A673 (cell line): ENCODE measurements around the gene ARHGEF6. TPM values are rescaled to one million over a fixed set of nuclear protein-coding genes. Genes with fewer than 3 reads are reported as not detected.

ENCODE experiments used
- BruUV-seq: library from RNA; stranded (reverse); fragments of 400-500 nt; replicated peaks from 2 replicates; lab custom pipeline; 2021; lab: Mats Ljungman, UMichigan
- CTCF ChIA-PET: fragments of 300-600 bp; sonication (Branson Sonifier 250); formaldehyde crosslinking; loops from one replicate; lab custom pipeline; 2022; ENCODE audit warnings: antibody characterized with exemption; lab: Charles Lee
- POLR2A ChIA-PET: fragments of 300-600 bp; sonication (Branson Sonifier 250); formaldehyde crosslinking; loops from one replicate; lab custom pipeline; 2022; ENCODE audit warnings: antibody characterized with exemption; ENCODE audit not compliant: low non-redundant PET; lab: Charles Lee
- DNase-seq: peaks from one replicate; pipeline ENCODE4 v3.0.0-alpha.2; 2015; ENCODE audit warnings: low spot score
- H3K27ac ChIP-seq: fragments of 200-600 bp; sonication (generic); 2 replicates; pipeline ENCODE4 v1.5.1; 2016; ENCODE audit warnings: mixed run types, low read depth, mild to moderate bottlenecking, mixed read lengths, antibody characterized with exemption, low read length; ENCODE audit not compliant: poor library complexity, severe bottlenecking
- H3K27me3 ChIP-seq: fragments of 200-600 bp; sonication (generic); replicated peaks from 2 replicates; pipeline ENCODE4 v1.6.1; 2017; ENCODE audit warnings: mixed run types, low read depth, mild to moderate bottlenecking, mixed read lengths, antibody characterized with exemption, low read length; ENCODE audit not compliant: insufficient read depth, poor library complexity
- H3K36me3 ChIP-seq: fragments of 200-600 bp; sonication (generic); 2 replicates; pipeline ENCODE4 v1.6.1; 2016; ENCODE audit warnings: mixed run types, mild to moderate bottlenecking, mixed read lengths, antibody characterized with exemption, low read length; ENCODE audit not compliant: insufficient read depth, poor library complexity, severe bottlenecking
- H3K4me1 ChIP-seq: fragments of 200-600 bp; sonication (generic); 2 replicates; pipeline ENCODE4 v1.6.1; 2017; ENCODE audit warnings: mixed run types, mild to moderate bottlenecking, mixed read lengths, antibody characterized with exemption, low read length; ENCODE audit not compliant: insufficient read depth, poor library complexity, severe bottlenecking
- H3K4me3 ChIP-seq: fragments of 200-600 bp; sonication (generic); 2 replicates; pipeline ENCODE4 v1.5.1; 2016; ENCODE audit warnings: low read depth, mixed run types, mild to moderate bottlenecking, mixed read lengths, low read length; ENCODE audit not compliant: poor library complexity, severe bottlenecking
- H3K9me3 ChIP-seq: fragments of 200-600 bp; sonication (generic); 2 replicates; pipeline ENCODE4 v1.6.1; 2016; ENCODE audit warnings: mixed run types, low read depth, mild to moderate bottlenecking, mixed read lengths, antibody characterized with exemption, low read length; ENCODE audit not compliant: poor library complexity, severe bottlenecking
- EZH2 ChIP-seq: fragments of 200-600 bp; sonication (generic); IDR thresholded peaks from 2 replicates; pipeline ENCODE4 v1.6.1; 2017; ENCODE audit warnings: borderline replicate concordance, low read depth, mild to moderate bottlenecking, mixed read lengths, antibody characterized with exemption, low read length; ENCODE audit not compliant: poor library complexity, severe bottlenecking
- intact Hi-C: fragments of 100-400 bp; cut with micrococcal nuclease; formaldehyde crosslinking; loops from one replicate; pipeline ENCODE4 v1.10.0; 2022; ENCODE audit not compliant: unreplicated experiment
- total RNA-seq: library from RNA; stranded (reverse); gene quantifications from 2 replicates; pipeline ENCODE4 v1.2.3, GENCODE V29; 2021
- TF ChIP-seq, protein P1 (sequence below): fragments of 300-800, 200-600 bp; sonication (generic); conservative IDR thresholded peaks from 2 replicates; pipeline ENCODE4 v1.5.1; 2017; ENCODE audit warnings: low read depth, mild to moderate bottlenecking, antibody characterized with exemption, low read length, moderate library complexity, mixed read lengths

ARHGEF6 gene
- total RNA-seq, 1 experiment from 2014 or later: 11.4 TPM

DNA sequence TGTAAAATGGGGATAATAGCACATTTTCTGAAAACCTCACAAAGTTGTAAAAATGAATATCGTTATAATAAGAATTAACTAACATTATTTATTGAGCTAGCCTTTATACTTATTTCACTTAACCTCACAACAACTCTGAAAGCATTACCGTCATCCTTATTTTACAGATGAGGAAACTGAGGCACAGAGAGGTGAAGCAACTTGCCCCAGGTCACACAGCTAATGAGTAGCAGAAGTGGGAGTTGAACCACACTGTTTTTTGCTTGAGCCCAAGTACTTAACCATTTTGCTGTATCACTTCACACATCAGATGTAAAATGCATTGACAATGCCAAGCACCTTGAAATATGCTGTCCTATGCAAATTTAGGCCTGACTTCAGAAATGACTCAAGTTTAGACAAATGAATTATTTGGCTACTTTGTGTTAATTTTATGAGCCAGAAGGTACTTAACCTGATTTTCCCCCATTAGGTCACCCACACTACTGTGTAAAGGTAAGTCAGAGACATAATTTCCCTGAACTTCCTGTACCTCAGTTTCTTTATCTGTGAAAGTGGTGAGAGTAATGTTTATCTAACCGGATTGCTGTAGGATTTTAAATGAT lies 109.6 kb downstream of the ARHGEF6 start:
- H3K27me3 ChIP-seq: no peaks in the 10 kb centered on the region
- H3K36me3 ChIP-seq: no peaks in the 10 kb centered on the region
- no peak for DNase-seq
- TF ChIP-seq EZH2: no peak
- TF ChIP-seq, protein P1, sequence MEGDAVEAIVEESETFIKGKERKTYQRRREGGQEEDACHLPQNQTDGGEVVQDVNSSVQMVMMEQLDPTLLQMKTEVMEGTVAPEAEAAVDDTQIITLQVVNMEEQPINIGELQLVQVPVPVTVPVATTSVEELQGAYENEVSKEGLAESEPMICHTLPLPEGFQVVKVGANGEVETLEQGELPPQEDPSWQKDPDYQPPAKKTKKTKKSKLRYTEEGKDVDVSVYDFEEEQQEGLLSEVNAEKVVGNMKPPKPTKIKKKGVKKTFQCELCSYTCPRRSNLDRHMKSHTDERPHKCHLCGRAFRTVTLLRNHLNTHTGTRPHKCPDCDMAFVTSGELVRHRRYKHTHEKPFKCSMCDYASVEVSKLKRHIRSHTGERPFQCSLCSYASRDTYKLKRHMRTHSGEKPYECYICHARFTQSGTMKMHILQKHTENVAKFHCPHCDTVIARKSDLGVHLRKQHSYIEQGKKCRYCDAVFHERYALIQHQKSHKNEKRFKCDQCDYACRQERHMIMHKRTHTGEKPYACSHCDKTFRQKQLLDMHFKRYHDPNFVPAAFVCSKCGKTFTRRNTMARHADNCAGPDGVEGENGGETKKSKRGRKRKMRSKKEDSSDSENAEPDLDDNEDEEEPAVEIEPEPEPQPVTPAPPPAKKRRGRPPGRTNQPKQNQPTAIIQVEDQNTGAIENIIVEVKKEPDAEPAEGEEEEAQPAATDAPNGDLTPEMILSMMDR: no peak
- ChIA-PET POLR2A (no interaction called here), CTCF (no interaction called here)
- H3K9me3 ChIP-seq: no peaks in the 10 kb centered on the region
- intact Hi-C loops: no loop called here
- BruUV-seq: no TSS peak
- H3K4me1 ChIP-seq: no peaks in the 10 kb centered on the region
- H3K4me3 ChIP-seq: no peak overlapping the region
- H3K27ac ChIP-seq: no peak overlapping the region

DNA sequence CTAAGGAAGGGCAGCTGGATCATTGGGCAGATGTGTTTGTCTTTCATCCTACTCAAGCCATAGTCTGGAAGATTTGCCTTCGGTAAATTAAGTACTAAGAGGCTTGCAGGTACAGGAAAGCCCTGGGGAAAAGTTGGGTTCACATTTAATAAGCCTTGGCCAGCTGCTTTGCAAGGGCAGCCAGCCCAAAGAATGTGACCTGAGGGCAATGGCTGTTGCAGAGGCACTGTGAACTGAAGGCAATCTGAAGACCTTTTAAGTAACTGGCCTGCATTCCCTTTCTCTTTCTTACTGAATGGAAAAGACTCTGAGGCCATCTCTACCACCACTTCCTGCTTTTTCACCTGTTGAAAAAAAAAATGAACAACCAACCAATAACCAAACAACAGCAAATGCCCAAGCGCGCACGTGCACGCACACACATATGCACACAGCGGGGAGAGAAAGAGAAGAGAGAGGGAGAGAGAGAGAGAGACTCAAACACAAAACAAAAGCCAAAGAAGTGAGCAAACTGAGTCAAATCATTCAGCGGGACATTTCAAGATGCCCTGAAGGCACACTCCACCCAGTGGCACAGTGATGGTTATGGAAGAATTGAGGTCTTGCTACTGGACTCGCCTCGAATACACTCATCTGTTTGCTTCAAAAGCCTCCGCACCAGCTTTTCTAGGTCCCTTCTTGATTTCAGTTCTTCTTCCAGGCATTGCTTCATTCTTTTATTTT lies 113.1 kb downstream of the ARHGEF6 start:
- no TSS peak for BruUV-seq
- ChIA-PET POLR2A (no interaction called here), CTCF (no interaction called here)
- Histone ChIP-seq H3K4me3 (no peak overlapping the region), H3K36me3 (no peaks in the 10 kb centered on the region), H3K4me1 (no peaks in the 10 kb centered on the region), H3K27ac (no peak overlapping the region), H3K9me3 (no peaks in the 10 kb centered on the region), H3K27me3 (no peaks in the 10 kb centered on the region)
- DNase-seq: no peak
- intact Hi-C loops: no loop called here
- TF ChIP-seq EZH2: no peak
- TF ChIP-seq, protein P1: no peak

DNA sequence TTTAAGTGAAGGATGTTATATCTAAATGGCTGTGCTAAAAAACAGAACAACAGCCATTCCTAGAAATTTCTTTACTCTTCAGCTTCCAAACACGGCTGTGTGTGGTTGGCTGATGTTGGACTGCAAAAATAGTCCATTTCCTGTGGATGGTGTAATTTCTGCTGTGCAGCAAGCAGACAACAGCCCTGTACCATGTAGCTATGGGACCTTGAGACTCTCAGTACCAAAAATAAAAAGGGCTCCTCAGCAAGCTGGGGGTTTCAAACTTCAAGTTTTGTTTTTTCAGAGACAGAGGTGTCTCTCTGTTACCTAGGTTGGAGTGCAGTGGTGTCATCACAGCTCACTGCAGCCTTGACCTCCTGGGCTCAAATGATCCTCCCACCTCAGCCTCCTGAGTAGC lies 114.6 kb downstream of the ARHGEF6 start:
- Histone ChIP-seq H3K9me3 (no peaks in the 10 kb centered on the region), H3K4me3 (no peak overlapping the region), H3K27me3 (no peaks in the 10 kb centered on the region), H3K36me3 (no peaks in the 10 kb centered on the region), H3K4me1 (no peaks in the 10 kb centered on the region), H3K27ac (no peak overlapping the region)
- no peak for TF ChIP-seq EZH2
- TF ChIP-seq, protein P1: no peak
- DNase-seq: no peak
- intact Hi-C loops: no loop called here
- no TSS peak for BruUV-seq
- POLR2A ChIA-PET: no interaction called here
- CTCF ChIA-PET: interaction anchor here (1.0 kb wide), 1 partner anchor 18 kb away, joined by 4 read pairs; no protein-coding TSS in a partner anchor
